HL-60 (cell line): ENCODE data around the gene CTNNA2.

Source experiments
- POLR2AphosphoS5 ChIP-seq: IDR thresholded peaks from 2 replicates; pipeline ENCODE4 v1.6.1; 2012; ENCODE audit warnings: low read depth
- TF ChIP-seq, protein P1 (sequence below): IDR thresholded peaks from one replicate; pipeline ENCODE4 v1.5.1; 2011; ENCODE audit warnings: low read length, control low read depth, inconsistent platforms; ENCODE audit not compliant: insufficient read depth

DNA sequence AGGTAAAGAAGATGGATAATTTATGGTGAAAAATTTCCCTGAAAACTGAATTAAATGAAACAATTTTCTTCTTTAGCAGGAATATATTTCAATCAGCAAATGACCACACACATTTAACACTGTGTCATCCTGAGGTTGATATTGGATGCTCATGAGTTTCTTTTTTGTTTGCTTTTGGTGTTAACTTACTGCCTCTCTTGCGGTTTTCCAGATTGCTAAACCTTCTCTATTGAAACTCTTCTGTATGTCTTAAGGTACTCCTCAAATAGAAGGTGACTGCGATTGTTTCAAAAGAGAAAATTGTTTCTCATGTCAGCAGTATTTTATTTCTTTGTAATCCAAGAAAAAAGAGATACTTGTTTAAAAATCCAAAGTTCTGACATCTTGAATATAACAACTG is 692.6 kb downstream of the CTNNA2 start:
- TF ChIP-seq, protein P1, sequence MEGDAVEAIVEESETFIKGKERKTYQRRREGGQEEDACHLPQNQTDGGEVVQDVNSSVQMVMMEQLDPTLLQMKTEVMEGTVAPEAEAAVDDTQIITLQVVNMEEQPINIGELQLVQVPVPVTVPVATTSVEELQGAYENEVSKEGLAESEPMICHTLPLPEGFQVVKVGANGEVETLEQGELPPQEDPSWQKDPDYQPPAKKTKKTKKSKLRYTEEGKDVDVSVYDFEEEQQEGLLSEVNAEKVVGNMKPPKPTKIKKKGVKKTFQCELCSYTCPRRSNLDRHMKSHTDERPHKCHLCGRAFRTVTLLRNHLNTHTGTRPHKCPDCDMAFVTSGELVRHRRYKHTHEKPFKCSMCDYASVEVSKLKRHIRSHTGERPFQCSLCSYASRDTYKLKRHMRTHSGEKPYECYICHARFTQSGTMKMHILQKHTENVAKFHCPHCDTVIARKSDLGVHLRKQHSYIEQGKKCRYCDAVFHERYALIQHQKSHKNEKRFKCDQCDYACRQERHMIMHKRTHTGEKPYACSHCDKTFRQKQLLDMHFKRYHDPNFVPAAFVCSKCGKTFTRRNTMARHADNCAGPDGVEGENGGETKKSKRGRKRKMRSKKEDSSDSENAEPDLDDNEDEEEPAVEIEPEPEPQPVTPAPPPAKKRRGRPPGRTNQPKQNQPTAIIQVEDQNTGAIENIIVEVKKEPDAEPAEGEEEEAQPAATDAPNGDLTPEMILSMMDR = no peak
- no peak for TF ChIP-seq POLR2AphosphoS5
